Lower leg skin (tissue), 4 donors: ENCODE data around the gene SNTG2. TPM values are rescaled to one million over a fixed set of nuclear protein-coding genes. Genes with fewer than 3 reads are reported as not detected.

Experiments used
- DNase-seq, 2 donors: peaks; one replicate each; pipeline ENCODE4 v3.0.0-alpha.2; 2019; ENCODE audit warnings: low spot score in 2 of 2
- H3K4me3 ChIP-seq: fragments of 200-600 bp; sonication (generic); 2 replicates; pipeline ENCODE4 v1.5.1; 2017; ENCODE audit warnings: mild to moderate bottlenecking, low read depth; ENCODE audit not compliant: poor library complexity, severe bottlenecking
- POLR2A ChIP-seq, 2 donors: fragments of 450-650 bp; IDR thresholded peaks; one replicate each; pipeline ENCODE4 v1.6.1; 2016 to 2017; ENCODE audit warnings: antibody characterized with exemption in 2 of 2, mild to moderate bottlenecking in 1 of 2, moderate library complexity in 1 of 2
- WGBS, 2 donors: methylation state at CpG; one replicate each; pipeline ENCODE4 v1.1.5; 2018; 5-methylcytosine and 5-hydroxymethylcytosine counted together
- intact Hi-C: fragments of 100-400 bp; cut with DNase I; formaldehyde crosslinking; loops from one replicate; pipeline ENCODE4 v1.15.0; 2023; ENCODE audit warnings: low total_unique reads
- total RNA-seq, 4 donors: library from RNA; depleted of rRNA; stranded (reverse); fragments of >200 nt; gene quantifications; one replicate each; pipeline ENCODE4 v1.1.0, GENCODE V29; 2016
- TF ChIP-seq, protein P1 (sequence below), 3 donors: fragments of 450-650 bp; IDR thresholded peaks; one replicate each; pipeline ENCODE4 v1.5.1; 2016; ENCODE audit warnings: antibody characterized with exemption in 3 of 3, mild to moderate bottlenecking in 3 of 3, moderate library complexity in 2 of 3

SNTG2 gene
- total RNA-seq, 4 donors from 2014 or later = 1.4 to 15.3 (median 6.3) TPM

DNA sequence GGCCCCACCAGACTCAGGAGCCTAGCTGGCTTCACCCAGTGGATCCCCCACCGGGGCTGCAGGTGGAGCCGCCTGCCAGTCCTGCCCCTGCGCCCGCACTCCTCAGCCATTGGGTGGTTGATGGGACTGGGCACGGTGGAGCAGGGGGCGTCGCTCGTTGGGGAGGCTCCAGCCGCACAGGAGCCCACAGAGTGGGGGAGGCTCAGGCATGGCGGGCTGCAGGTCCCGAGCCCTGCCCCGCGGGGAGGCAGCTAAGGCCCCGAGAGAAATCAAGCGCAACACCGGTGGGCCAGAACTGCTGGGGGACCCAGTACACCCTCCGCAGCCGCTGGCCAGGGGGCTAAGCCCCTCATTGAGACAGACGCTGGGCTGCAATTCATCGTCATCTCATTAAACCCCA lies 184.0 kb downstream of the SNTG2 start:
- intact Hi-C loops = no loop called here
- no peak for DNase-seq

DNA sequence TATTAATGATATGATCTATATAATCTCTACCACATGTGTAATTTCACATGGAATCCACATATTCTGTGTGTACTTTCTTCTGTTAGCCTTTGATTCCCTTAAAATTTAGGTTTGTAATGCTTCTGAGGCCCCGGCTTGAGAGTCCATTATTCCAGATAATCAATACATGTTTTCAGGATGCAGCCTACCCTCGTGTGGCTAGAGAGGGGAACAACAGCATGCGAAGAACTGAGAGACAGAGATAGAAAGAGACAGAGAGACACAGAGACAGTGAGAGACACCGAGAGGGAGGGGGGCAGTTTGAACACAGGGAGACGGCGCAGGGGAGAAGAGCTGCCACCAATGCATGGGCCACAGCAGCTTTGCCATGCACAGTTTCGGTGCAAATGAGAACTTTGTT lies 185.4 kb downstream of the SNTG2 start:
- 59 to 73% methylated on average over 7 of the region's 7 CpGs for WGBS, 2 donors

More for the DNA sequence above, 184.0 kb downstream of the SNTG2 start:
- 96 to 97% methylated on average over 9 to 16 of the region's 20 CpGs for WGBS, 2 donors
- no peak for TF ChIP-seq POLR2A (IDR thresholded peaks at IDR 0.05)
- TF ChIP-seq, protein P1, sequence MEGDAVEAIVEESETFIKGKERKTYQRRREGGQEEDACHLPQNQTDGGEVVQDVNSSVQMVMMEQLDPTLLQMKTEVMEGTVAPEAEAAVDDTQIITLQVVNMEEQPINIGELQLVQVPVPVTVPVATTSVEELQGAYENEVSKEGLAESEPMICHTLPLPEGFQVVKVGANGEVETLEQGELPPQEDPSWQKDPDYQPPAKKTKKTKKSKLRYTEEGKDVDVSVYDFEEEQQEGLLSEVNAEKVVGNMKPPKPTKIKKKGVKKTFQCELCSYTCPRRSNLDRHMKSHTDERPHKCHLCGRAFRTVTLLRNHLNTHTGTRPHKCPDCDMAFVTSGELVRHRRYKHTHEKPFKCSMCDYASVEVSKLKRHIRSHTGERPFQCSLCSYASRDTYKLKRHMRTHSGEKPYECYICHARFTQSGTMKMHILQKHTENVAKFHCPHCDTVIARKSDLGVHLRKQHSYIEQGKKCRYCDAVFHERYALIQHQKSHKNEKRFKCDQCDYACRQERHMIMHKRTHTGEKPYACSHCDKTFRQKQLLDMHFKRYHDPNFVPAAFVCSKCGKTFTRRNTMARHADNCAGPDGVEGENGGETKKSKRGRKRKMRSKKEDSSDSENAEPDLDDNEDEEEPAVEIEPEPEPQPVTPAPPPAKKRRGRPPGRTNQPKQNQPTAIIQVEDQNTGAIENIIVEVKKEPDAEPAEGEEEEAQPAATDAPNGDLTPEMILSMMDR (IDR thresholded peaks at IDR 0.05) = no peak
- H3K4me3 ChIP-seq = no peak overlapping the region

DNA sequence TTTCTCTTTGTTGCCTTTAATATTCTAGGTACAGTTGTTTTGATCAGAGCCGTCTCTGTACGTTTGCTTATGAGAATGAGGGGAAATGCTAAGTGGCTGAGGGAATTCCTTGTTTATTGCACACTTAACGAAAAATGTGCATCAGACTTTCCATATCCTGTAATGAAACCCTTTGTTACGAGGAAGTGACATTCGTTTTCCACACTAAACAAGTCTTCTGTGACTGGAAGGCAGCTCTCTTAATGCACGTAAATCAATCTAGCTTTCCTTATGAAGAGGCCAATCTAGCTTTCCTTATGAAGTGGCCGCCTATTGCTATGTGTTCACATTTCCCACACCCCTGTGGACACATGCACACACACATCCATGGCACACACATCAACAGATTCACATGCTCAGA lies 186.2 kb downstream of the SNTG2 start:
- H3K4me3 ChIP-seq = no peak overlapping the region
- 40 to 42% methylated on average over 7 of the region's 7 CpGs for WGBS, 2 donors
- intact Hi-C loops = no loop called here
- TF ChIP-seq POLR2A (IDR thresholded peaks at IDR 0.05) = no peak
- TF ChIP-seq, protein P1 (IDR thresholded peaks at IDR 0.05) = no peak
- no peak for DNase-seq

More for the DNA sequence above, 185.4 kb downstream of the SNTG2 start:
- TF ChIP-seq, protein P1 (IDR thresholded peaks at IDR 0.05) = no peak
- no peak for TF ChIP-seq POLR2A (IDR thresholded peaks at IDR 0.05)
- H3K4me3 ChIP-seq = no peak overlapping the region
- DNase-seq = no peak
- intact Hi-C loops = no loop called here

DNA sequence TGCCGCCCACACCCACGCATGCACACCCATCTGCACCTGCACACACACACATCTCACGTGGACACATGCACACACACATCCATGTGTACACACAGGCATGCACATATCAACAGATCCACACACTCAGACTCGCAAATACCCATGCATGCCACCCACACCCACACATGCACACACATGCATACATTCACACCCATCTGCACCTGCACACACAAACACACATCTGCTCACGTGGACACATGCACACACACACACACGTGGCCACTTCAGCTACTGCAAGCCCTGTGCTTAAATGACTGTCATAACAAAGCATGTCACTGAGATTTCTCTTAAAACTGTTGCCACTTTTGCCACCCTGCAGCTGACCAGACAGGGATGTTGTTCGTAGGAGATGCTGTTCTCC lies 186.6 kb downstream of the SNTG2 start:
- 61% methylated on average over 7 of the region's 7 CpGs for WGBS, 2 donors
- intact Hi-C loops = no loop called here
- no peak for TF ChIP-seq POLR2A (IDR thresholded peaks at IDR 0.05)
- TF ChIP-seq, protein P1 (IDR thresholded peaks at IDR 0.05) = no peak
- DNase-seq = no peak
- H3K4me3 ChIP-seq = no peak overlapping the region

DNA sequence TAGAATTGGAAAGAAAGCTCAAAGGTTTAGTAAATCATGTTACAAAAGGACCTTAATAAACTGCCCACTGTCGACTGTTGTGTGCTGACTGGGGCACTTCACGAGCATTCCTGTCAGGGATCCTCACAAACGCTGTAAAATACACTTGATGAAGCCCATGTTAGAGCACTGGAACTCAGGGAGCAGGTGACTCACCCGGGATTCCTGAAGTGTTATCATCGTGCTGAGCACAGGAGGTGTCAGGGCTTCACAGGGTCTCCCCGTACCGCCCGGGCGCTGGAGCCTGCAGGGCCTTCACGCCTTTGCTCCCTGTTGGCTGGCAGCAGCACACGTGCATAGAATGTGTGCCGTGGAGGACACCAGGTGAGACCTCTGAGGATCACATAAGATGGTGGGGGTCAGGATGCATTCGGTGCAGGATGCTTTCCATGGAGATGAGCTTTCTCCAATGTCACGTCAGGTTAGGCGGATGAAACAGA lies 187.3 kb downstream of the SNTG2 start:
- TF ChIP-seq, protein P1 (IDR thresholded peaks at IDR 0.05) = no peak
- no peak for TF ChIP-seq POLR2A (IDR thresholded peaks at IDR 0.05)
- H3K4me3 ChIP-seq = no peak overlapping the region
- intact Hi-C loops = no loop called here
- no peak for DNase-seq
- WGBS, 2 donors = 71 to 76% methylated on average over 13 to 14 of the region's 15 CpGs

DNA sequence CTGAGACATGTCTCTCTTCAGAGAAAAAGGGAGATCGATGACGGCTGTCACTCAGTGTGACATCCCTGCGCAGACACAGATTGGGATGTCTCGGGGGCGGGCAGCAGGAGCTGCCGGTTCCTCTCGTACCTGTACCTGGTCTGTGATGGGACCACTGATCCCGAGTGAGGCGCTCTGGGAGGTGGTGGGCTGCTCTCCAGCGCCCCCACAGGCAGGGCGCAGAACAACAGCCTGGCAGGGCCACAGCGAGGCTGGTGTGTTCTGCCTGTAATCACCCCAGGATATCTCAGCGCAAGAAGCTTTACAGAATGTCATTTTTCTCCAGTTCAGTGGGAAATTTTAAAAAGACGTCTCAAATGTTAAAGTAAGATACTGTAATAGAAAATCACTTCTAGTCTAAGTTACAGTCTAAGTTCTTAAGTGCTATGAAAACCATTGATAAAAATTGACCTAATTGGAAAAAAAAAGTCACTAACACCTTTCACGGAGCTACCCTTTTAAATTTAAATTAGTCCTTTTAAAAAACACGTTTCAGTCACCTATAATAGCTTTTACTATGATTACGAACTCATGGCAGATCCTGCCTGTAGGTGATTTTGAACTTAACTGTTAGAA lies 189.8 kb downstream of the SNTG2 start:
- TF ChIP-seq POLR2A (IDR thresholded peaks at IDR 0.05) = no peak
- TF ChIP-seq, protein P1 (IDR thresholded peaks at IDR 0.05) = no peak
- intact Hi-C loops = no loop called here
- DNase-seq = no peak
- 37 to 51% methylated on average over 17 of the region's 17 CpGs for WGBS, 2 donors
- H3K4me3 ChIP-seq = no peak overlapping the region
